ENCODE results near the gene LNPK. TPM values are rescaled to one million over a fixed set of nuclear protein-coding genes. Genes with fewer than 3 reads are reported as not detected.

Gene LNPK
- total RNA-seq, 1 experiment from 2014 or later, result 21.8 TPM

GRCh38 chr2:176035013-176035691 lies 33.1 kb upstream of the LNPK start:
- Mint-ChIP-seq H3K27ac (ENCODE audit: low read depth, unreplicated experiment) (no peak overlapping the region), H3K4me3 (ENCODE audit: unreplicated experiment) (no peak overlapping the region), H3K4me1 (ENCODE audit: insufficient read depth, unreplicated experiment) (no peaks in the 10 kb centered on the region), H3K9me3 (ENCODE audit: unreplicated experiment) (no peaks in the 10 kb centered on the region), H3K36me3 (ENCODE audit: insufficient read depth, unreplicated experiment) (no peaks in the 10 kb centered on the region), H3K27me3 (ENCODE audit: insufficient read depth, unreplicated experiment) (peaks cover 39% of the 10 kb centered on the region)
- ChIA-PET CTCF (interaction anchor here (0.5 kb wide), 2 partner anchors 10 to 925 kb away, joined by 3 to 4 read pairs; no protein-coding TSS in a partner anchor), POLR2A (no interaction called here)
- no TSS peak for BruUV-seq (replicated peaks)
- intact Hi-C loops (cut with micrococcal nuclease), result no loop called here
- no peak for TF ChIP-seq CTCF (IDR thresholded peaks at IDR 0.05; ENCODE audit: unreplicated experiment)
- no peak for DNase-seq (ENCODE audit: unreplicated experiment)

- no peak overlapping the region for H3K4me3 Mint-ChIP-seq (ENCODE audit: unreplicated experiment)
- no peaks in the 10 kb centered on the region for H3K9me3 Mint-ChIP-seq (ENCODE audit: unreplicated experiment)
- H3K4me1 Mint-ChIP-seq (ENCODE audit: insufficient read depth, unreplicated experiment), result peaks cover 5% of the 10 kb centered on the region
- BruUV-seq (replicated peaks), result no TSS peak
- peaks cover 70% of the 10 kb centered on the region for H3K27me3 Mint-ChIP-seq (ENCODE audit: insufficient read depth, unreplicated experiment)
- DNase-seq (ENCODE audit: unreplicated experiment), result no peak
- CTCF ChIA-PET, result interaction anchor here (0.7 kb wide), 1 partner anchor 14 kb away, joined by 4 read pairs; no protein-coding TSS in a partner anchor
- intact Hi-C loops (cut with micrococcal nuclease), result no loop called here
- POLR2A ChIA-PET, result interaction anchor here (1.1 kb wide), 1 partner anchor 36 kb away, joined by 3 read pairs; no protein-coding TSS in a partner anchor
- H3K27ac Mint-ChIP-seq (ENCODE audit: low read depth, unreplicated experiment), result no peak overlapping the region
- TF ChIP-seq CTCF (IDR thresholded peaks at IDR 0.05; ENCODE audit: unreplicated experiment), result no peak
- H3K36me3 Mint-ChIP-seq (ENCODE audit: insufficient read depth, unreplicated experiment), result no peaks in the 10 kb centered on the region
Observed at GRCh38 chr2:176027806-176028205, 25.7 kb upstream of the LNPK start.

- DNase-seq (ENCODE audit: unreplicated experiment), result no peak
Observed at GRCh38 chr2:176025932-176026331, 23.9 kb upstream of the LNPK start.

GRCh38 chr2:176024083-176024482 lies 22.0 kb upstream of the LNPK start:
- no peaks in the 10 kb centered on the region for H3K36me3 Mint-ChIP-seq (ENCODE audit: insufficient read depth, unreplicated experiment)
- no TSS peak for BruUV-seq (replicated peaks)
- no peak for TF ChIP-seq CTCF (IDR thresholded peaks at IDR 0.05; ENCODE audit: unreplicated experiment)
- no peak overlapping the region for H3K27ac Mint-ChIP-seq (ENCODE audit: low read depth, unreplicated experiment)
- H3K4me3 Mint-ChIP-seq (ENCODE audit: unreplicated experiment), result no peak overlapping the region
- DNase-seq (ENCODE audit: unreplicated experiment), result no peak
- ChIA-PET CTCF (interaction anchor here (0.6 to 1.0 kb wide), 2 partner anchors 346 to 1664 kb away, joined by 3 to 4 read pairs; no protein-coding TSS in a partner anchor), POLR2A (interaction anchor here (0.7 to 2.9 kb wide), 4 partner anchors 8 to 34 kb away, joined by 3 to 15 read pairs (median 3); partner anchors contain the start of gene LNPK)
- peaks cover 5% of the 10 kb centered on the region for H3K4me1 Mint-ChIP-seq (ENCODE audit: insufficient read depth, unreplicated experiment)
- intact Hi-C loops (cut with micrococcal nuclease), result no loop called here
- H3K9me3 Mint-ChIP-seq (ENCODE audit: unreplicated experiment), result no peaks in the 10 kb centered on the region
- H3K27me3 Mint-ChIP-seq (ENCODE audit: insufficient read depth, unreplicated experiment), result peaks cover 67% of the 10 kb centered on the region

More at GRCh38 chr2:176025932-176026331, 23.9 kb upstream of the LNPK start:
- Mint-ChIP-seq H3K4me1 (ENCODE audit: insufficient read depth, unreplicated experiment) (peaks cover 5% of the 10 kb centered on the region), H3K27ac (ENCODE audit: low read depth, unreplicated experiment) (no peak overlapping the region), H3K4me3 (ENCODE audit: unreplicated experiment) (no peak overlapping the region), H3K36me3 (ENCODE audit: insufficient read depth, unreplicated experiment) (no peaks in the 10 kb centered on the region), H3K27me3 (ENCODE audit: insufficient read depth, unreplicated experiment) (peaks cover 80% of the 10 kb centered on the region), H3K9me3 (ENCODE audit: unreplicated experiment) (no peaks in the 10 kb centered on the region)
- TF ChIP-seq CTCF (IDR thresholded peaks at IDR 0.05; ENCODE audit: unreplicated experiment), result no peak
- POLR2A ChIA-PET, result no interaction called here
- BruUV-seq (replicated peaks), result no TSS peak
- intact Hi-C loops (cut with micrococcal nuclease), result no loop called here
- CTCF ChIA-PET, result no interaction called here
